ENCODE data around the gene LRMDA. TPM values are rescaled to one million over a fixed set of nuclear protein-coding genes. Genes with fewer than 3 reads are reported as not detected.

Gene LRMDA
- total and polyA plus RNA-seq, 2 of the 13 experiments (the other 11 are each of a cell fraction or from before 2014, with no cell fraction given), result 13.4 to 22.0 TPM

GRCh38 chr10:75430000-75430763 is 1.2 kb upstream of the LRMDA start (continued):
- TF ChIP-seq HIC2 (CRISPR knock-in tag; IDR thresholded peaks at IDR 0.05; ENCODE audit: low read depth) (peak; percentile 66; the same call in 1 of the 2 replicates), PRDM15 (CRISPR knock-in tag; IDR thresholded peaks at IDR 0.05) (no peak; the same call in 1 of the 2 replicates), ZFAT (CRISPR knock-in tag; conservative IDR thresholded peaks at IDR 0.05) (no peak), ZNF331 (CRISPR knock-in tag; IDR thresholded peaks at IDR 0.05) (0 out of 2 replicates have a peak, but pooled peaks have one; percentile 46), ZNF142 (CRISPR knock-in tag; IDR thresholded peaks at IDR 0.05) (peak; percentile 82; the same call in 1 of the 2 replicates), TAF1 (CRISPR knock-in tag; IDR thresholded peaks at IDR 0.05) (peak; percentile 43), ZNF256 (CRISPR knock-in tag; conservative IDR thresholded peaks at IDR 0.05) (no peak), CBX1 (IDR thresholded peaks at IDR 0.05; ENCODE audit: low read depth) (peak; percentile 41), ZNF333 (CRISPR knock-in tag; IDR thresholded peaks at IDR 0.05; ENCODE audit: borderline replicate concordance) (no peak), ZNF777 (CRISPR knock-in tag; IDR thresholded peaks at IDR 0.05) (0 out of 2 replicates have a peak, but pooled peaks have one; percentile 41), BCL6 (CRISPR knock-in tag; IDR thresholded peaks at IDR 0.05) (peak; percentile 96), ZNF761 (CRISPR knock-in tag; conservative IDR thresholded peaks at IDR 0.05) (peak; percentile 56), CBX5 (CRISPR knock-in tag; IDR thresholded peaks at IDR 0.05; ENCODE audit: borderline replicate concordance) (peak; percentile 83; the same call in 1 of the 2 replicates), PPARG (CRISPR knock-in tag; conservative IDR thresholded peaks at IDR 0.05) (peak; percentile 74; the same call in 1 of the 2 replicates), ZNF547 (CRISPR knock-in tag; IDR thresholded peaks at IDR 0.05) (no peak), SUZ12 (IDR thresholded peaks at IDR 0.05; ENCODE audit: low read depth, low read length) (no peak)

Data from HepG2 (cell line).